GM12875 (cell line): ENCODE data around the gene PAX5.

Experiments used
- H3K4me3 ChIP-seq: one replicate; pipeline ENCODE4 v1.5.1; 2011; ENCODE audit warnings: low read depth, low read length, control low read depth
- CTCF ChIP-seq: IDR thresholded peaks from 2 replicates; pipeline ENCODE4 v1.5.1; 2011; ENCODE audit warnings: low read depth, mild to moderate bottlenecking, control low read depth, inconsistent platforms, low read length, moderate library complexity, borderline replicate concordance; ENCODE audit not compliant: insufficient read depth

The PAX5 gene

DNA sequence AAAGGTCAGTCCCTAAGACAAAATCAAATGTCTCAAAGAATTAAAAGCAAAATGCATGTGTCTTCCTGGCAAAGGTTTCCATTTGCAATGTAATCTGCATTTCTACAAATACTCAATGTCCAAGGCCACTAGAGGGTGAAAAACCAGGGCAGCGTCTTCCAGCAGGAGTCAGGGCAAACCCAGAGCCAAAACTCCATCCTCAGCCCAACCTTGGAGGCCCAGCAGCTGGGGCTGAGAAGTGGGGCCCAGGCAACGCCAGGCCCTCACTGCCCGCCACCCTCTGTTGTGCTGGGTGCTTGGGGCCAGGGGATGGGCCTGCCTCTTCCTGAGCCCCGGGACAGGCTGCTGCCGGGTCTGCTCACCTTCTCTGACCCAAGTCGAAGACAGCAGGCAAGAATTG is 200.1 kb downstream of the PAX5 start:
- H3K4me3 ChIP-seq = no peak overlapping the region
- no peak for TF ChIP-seq CTCF

DNA sequence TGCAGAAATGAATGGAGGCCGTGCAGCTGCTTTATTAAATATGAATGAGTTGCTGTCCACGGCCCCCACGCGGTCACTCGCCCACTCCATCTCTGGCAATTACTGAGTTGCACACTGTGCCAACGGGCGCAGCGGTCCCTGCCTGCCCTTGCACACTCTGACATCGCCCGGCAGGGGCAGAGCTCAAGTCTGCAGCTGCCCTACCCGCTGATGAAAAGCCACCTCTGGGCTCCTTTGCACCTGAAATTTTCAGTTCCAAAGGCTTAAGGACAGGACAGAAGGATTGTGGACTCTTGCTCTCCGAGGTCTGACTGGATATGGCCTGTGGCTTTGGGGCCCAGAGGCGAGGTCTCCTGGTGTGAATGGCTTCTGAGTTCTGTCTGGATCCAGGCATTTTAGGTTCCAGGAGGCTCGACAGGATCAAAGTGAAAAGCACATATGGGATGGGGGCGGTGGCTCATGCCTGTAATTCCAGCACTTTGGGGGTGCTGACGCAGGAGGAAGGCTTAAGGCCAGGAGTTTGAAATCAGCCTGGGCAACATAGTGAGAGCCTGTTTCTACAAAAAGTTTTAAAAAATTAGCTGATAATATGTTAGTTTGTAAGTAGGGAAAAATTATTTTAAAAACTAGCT is 201.8 kb downstream of the PAX5 start:
- no peak for TF ChIP-seq CTCF
- no peak overlapping the region for H3K4me3 ChIP-seq

GRCh38 chr9:36831381-36832161 is 202.5 kb downstream of the PAX5 start:
- no peak overlapping the region for H3K4me3 ChIP-seq
- no peak for TF ChIP-seq CTCF

GRCh38 chr9:36828611-36829013 is 205.5 kb downstream of the PAX5 start:
- H3K4me3 ChIP-seq = no peak overlapping the region
- no peak for TF ChIP-seq CTCF

DNA sequence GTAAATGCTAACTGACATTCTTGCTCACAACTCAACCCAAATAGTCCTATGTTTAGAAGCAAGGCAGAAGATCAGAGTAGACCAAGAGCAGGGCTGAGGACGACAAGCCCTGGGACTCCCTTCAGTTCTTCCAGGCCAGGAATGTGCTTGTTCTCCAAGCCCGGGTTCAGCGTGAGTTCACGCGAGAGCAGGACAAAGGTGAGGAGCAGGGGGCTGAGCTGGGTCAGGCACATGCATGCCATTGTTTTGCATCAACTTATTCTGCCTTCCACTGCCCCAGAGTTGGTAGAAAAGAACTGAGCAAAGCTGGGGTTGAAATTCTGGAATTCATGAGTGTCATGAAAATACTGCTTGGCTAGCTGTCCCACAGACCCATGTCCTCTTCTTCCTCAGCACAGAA is 206.5 kb downstream of the PAX5 start:
- H3K4me3 ChIP-seq = no peak overlapping the region
- no peak for TF ChIP-seq CTCF

- H3K4me3 ChIP-seq = no peak overlapping the region
- TF ChIP-seq CTCF = no peak
Measured at GRCh38 chr9:36826581-36826980, 207.5 kb downstream of the PAX5 start.

GRCh38 chr9:36825179-36825578 is 208.9 kb downstream of the PAX5 start:
- H3K4me3 ChIP-seq = no peak overlapping the region
- no peak for TF ChIP-seq CTCF
